ENCODE results near the gene DSC1. TPM values are rescaled to one million over a fixed set of nuclear protein-coding genes. Genes with fewer than 3 reads are reported as not detected.

Gene DSC1
- 1.3 and 5.1 TPM in 2 replicates for total RNA-seq

GRCh38 chr18:31162825-31163435, at the start of gene DSC1:
DSC1 (minus strand) TSS chr18:31162856; CDS start chr18:31162594, 262 bp downstream.

GRCh38 chr18:31102025-31102684, 60.5 kb downstream of the DSC1 start, which contains the start of gene DSC2:
DSC2 (minus strand) TSS chr18:31102421; CDS start chr18:31101971, 450 bp downstream.

Other genes starting within 250 kb of the DSC1 start
- gene DSC3, start 120.1 kb downstream of the DSC1 start, total RNA-seq, result 344 and 521 TPM in 2 replicates
- 69.5 and 81.7 TPM in 2 replicates for gene DSC2, start 60.4 kb downstream of the DSC1 start, total RNA-seq
- 1.2 and 2.9 TPM in 2 replicates for gene DSG1, start 155.3 kb upstream of the DSC1 start, total RNA-seq
- not detected in 2 replicates for gene DSG4, start 213.9 kb upstream of the DSC1 start, total RNA-seq